ENCODE data around the gene PSMD7. TPM values are rescaled to one million over a fixed set of nuclear protein-coding genes. Genes with fewer than 3 reads are reported as not detected.

The PSMD7 gene
- total RNA-seq, 6 experiments from 2014 or later, result 94.8 to 120 (median 103) TPM

GRCh38 chr16:74304164-74304834 is 7.7 kb downstream of the PSMD7 start:
- peaks cover 9% of the 10 kb centered on the region; the same call in 1 of the 2 replicates for H3K4me1 Mint-ChIP-seq (ENCODE audit: low read depth)
- H3K36me3 Mint-ChIP-seq (ENCODE audit: low read depth), result peaks cover 19% of the 10 kb centered on the region
- H3K27ac Mint-ChIP-seq, result no peak overlapping the region
- peaks cover 5% of the 10 kb centered on the region; the same call in 1 of the 2 replicates for H3K27me3 Mint-ChIP-seq (ENCODE audit: insufficient read depth)
- no peak for DNase-seq
- TF ChIP-seq, protein P1, sequence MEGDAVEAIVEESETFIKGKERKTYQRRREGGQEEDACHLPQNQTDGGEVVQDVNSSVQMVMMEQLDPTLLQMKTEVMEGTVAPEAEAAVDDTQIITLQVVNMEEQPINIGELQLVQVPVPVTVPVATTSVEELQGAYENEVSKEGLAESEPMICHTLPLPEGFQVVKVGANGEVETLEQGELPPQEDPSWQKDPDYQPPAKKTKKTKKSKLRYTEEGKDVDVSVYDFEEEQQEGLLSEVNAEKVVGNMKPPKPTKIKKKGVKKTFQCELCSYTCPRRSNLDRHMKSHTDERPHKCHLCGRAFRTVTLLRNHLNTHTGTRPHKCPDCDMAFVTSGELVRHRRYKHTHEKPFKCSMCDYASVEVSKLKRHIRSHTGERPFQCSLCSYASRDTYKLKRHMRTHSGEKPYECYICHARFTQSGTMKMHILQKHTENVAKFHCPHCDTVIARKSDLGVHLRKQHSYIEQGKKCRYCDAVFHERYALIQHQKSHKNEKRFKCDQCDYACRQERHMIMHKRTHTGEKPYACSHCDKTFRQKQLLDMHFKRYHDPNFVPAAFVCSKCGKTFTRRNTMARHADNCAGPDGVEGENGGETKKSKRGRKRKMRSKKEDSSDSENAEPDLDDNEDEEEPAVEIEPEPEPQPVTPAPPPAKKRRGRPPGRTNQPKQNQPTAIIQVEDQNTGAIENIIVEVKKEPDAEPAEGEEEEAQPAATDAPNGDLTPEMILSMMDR (IDR thresholded peaks at IDR 0.05), result peak; percentile 75
- no peak overlapping the region for H3K4me3 Mint-ChIP-seq
- no peaks in the 10 kb centered on the region for H3K9me3 Mint-ChIP-seq

DNA sequence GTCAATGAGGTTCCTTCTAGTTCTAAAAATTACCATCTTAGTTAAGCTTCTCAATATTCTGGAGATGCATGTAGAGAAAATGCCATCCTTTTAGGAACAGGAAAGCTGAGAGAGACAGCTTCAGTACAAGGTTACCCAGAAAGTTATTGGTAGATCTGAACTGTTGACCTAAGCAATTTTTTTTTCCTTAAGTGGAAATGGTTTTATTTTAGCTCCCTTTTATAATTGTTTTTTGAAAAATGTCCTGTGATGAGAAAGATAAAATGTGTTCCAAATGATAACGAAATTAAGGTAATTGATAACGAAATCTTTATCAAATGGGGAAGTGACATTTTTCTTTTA is 8.2 kb downstream of the PSMD7 start:
- Mint-ChIP-seq H3K4me1 (ENCODE audit: low read depth) (peaks cover 4% of the 10 kb centered on the region; the same call in 1 of the 2 replicates), H3K27ac (no peak overlapping the region), H3K4me3 (no peak overlapping the region), H3K36me3 (ENCODE audit: low read depth) (peaks cover 19% of the 10 kb centered on the region), H3K9me3 (no peaks in the 10 kb centered on the region), H3K27me3 (ENCODE audit: insufficient read depth) (peaks cover 5% of the 10 kb centered on the region; the same call in 1 of the 2 replicates)
- no peak for DNase-seq
- TF ChIP-seq, protein P1 (IDR thresholded peaks at IDR 0.05), result peak; percentile 2; the same call in 1 of the 2 replicates

GRCh38 chr16:74305281-74305680 is 8.7 kb downstream of the PSMD7 start:
- Mint-ChIP-seq H3K4me1 (ENCODE audit: low read depth) (no peaks in the 10 kb centered on the region), H3K4me3 (no peak overlapping the region), H3K27me3 (ENCODE audit: insufficient read depth) (peaks cover 5% of the 10 kb centered on the region; the same call in 1 of the 2 replicates), H3K36me3 (ENCODE audit: low read depth) (peaks cover 15% of the 10 kb centered on the region), H3K9me3 (no peaks in the 10 kb centered on the region), H3K27ac (peak overlapping the region; percentile 14; the same call in 1 of the 2 replicates)
- DNase-seq, result no peak
- TF ChIP-seq, protein P1 (IDR thresholded peaks at IDR 0.05), result no peak

DNA sequence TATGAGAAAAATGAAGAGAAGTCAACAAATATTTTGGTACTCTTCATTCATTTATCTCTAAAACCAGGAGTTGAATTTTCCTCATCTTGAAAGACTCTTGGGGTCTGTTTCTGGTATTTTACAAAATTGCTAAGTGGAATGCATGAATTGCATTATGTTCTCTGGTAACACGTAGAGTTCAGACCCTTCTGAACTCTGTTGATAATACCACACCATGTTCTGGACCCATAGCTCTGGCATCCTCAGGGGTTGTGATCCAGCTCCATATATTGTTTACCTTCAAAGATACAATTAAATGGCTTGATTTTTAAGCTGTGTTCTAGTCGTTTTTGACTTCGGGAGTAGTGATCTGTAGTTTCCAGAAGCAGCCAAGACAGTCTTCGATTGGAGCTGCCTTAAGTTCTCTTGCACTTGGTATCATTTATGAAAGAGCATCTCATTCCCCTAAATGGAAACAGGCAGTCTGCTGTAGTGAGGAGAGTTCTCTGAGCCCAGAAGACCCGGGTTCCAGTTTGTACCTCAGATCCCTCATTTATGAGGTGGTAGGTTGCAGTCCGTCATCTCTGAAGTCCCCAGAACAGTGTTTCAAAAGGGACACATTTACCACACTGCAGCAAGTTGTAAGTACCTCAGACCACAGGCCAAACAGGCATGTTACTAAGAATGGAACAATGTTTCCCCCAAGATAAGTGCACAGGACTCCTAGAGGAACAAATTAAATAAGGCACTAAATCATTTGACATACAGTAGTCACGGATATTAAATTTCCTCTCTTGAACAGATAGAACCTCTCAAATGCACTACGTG is 9.6 kb downstream of the PSMD7 start:
- H3K36me3 Mint-ChIP-seq (ENCODE audit: low read depth), result peaks cover 12% of the 10 kb centered on the region
- no peaks in the 10 kb centered on the region for H3K4me1 Mint-ChIP-seq (ENCODE audit: low read depth)

DNA sequence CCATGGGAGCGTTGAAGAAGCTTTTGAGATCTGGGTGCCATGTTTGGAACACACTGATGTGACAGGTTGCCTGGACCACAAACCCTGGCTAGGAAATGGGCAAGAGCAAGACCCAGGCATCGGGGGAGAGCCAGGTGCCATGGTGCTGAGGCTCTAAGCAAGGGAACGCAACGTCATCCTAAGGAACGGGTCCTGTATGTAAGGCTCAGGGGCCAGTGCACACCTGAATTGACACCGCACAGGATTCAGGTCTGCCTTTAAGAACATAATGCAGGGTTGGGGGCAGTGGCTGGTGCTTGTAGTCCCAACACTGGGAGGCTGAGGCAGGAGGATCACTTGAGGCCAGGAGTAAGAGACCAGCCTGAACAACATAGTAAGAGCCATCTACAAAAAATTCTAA is 10.8 kb downstream of the PSMD7 start:
- no peak for DNase-seq
- H3K27ac Mint-ChIP-seq, result no peak overlapping the region
- no peak overlapping the region for H3K4me3 Mint-ChIP-seq
- H3K27me3 Mint-ChIP-seq (ENCODE audit: insufficient read depth), result peaks cover 2% of the 10 kb centered on the region; the same call in 1 of the 2 replicates
- TF ChIP-seq, protein P1 (IDR thresholded peaks at IDR 0.05), result no peak
- H3K36me3 Mint-ChIP-seq (ENCODE audit: low read depth), result peaks cover 6% of the 10 kb centered on the region
- H3K4me1 Mint-ChIP-seq (ENCODE audit: low read depth), result no peaks in the 10 kb centered on the region
- H3K9me3 Mint-ChIP-seq, result no peaks in the 10 kb centered on the region

More for the DNA sequence above, 9.6 kb downstream of the PSMD7 start:
- TF ChIP-seq, protein P1 (IDR thresholded peaks at IDR 0.05), result no peak
- Mint-ChIP-seq H3K27me3 (ENCODE audit: insufficient read depth) (peaks cover 2% of the 10 kb centered on the region; the same call in 1 of the 2 replicates), H3K27ac (peak overlapping the region; percentile 5), H3K4me3 (no peak overlapping the region), H3K9me3 (no peaks in the 10 kb centered on the region)
- DNase-seq, result no peak

Measured in HFFc6 (cell line).